Panc1 (cell line): ENCODE results near the gene SCGB2A2. TPM values are rescaled to one million over a fixed set of nuclear protein-coding genes. Genes with fewer than 3 reads are reported as not detected.
A peak's percentile ranks its signal among the peaks of the same experiment; 100 is the strongest.

Source experiments
- ATAC-seq: fragments of 200-7000 bp; cut with Tn5 transposase; 2 replicates; pipeline ENCODE4 v1.9.1; 2020; ENCODE audit warnings: mild to moderate bottlenecking, moderate library complexity
- Bru-seq: library from RNA; stranded (reverse); fragments of 400-500 nt; gene quantifications from one replicate; lab custom pipeline; 2021; lab: Mats Ljungman, UMichigan
- BruChase-seq, 2 experiments: library from RNA; stranded (reverse); fragments of 400-500 nt; gene quantifications; one replicate each; lab custom pipeline; 2021; lab: Mats Ljungman, UMichigan
- BruUV-seq: library from RNA; stranded (reverse); fragments of 400-500 nt; replicated peaks from 2 replicates; lab custom pipeline; 2021; lab: Mats Ljungman, UMichigan
- CTCF ChIA-PET: fragments of 300-600 bp; sonication (Branson Sonifier 250); formaldehyde crosslinking; loops from one replicate; lab custom pipeline; 2022; ENCODE audit warnings: antibody characterized with exemption; lab: Charles Lee
- POLR2A ChIA-PET: fragments of 300-600 bp; sonication (Branson Sonifier 250); formaldehyde crosslinking; loops from one replicate; lab custom pipeline; 2022; ENCODE audit warnings: antibody characterized with exemption; lab: Charles Lee
- DNase-seq: peaks from one replicate; pipeline ENCODE4 v3.0.0-alpha.2; 2010; ENCODE audit warnings: low read depth, low spot score
- H3K27ac ChIP-seq: 2 replicates; pipeline ENCODE4 v1.5.1; 2011; ENCODE audit warnings: mild to moderate bottlenecking, low read length, inconsistent platforms
- H3K27me3 ChIP-seq: fragments of 200-500 bp; sonication (Bioruptor generic); 2 replicates; pipeline ENCODE4 v1.6.0; 2014; ENCODE audit warnings: low read length, inconsistent platforms; ENCODE audit not compliant: control insufficient read depth, insufficient read depth
- H3K36me3 ChIP-seq: fragments of 200-500 bp; sonication (Bioruptor generic); 2 replicates; pipeline ENCODE4 v1.5.1; 2014; ENCODE audit warnings: inconsistent platforms, mild to moderate bottlenecking, low read length, moderate library complexity; ENCODE audit not compliant: control insufficient read depth, insufficient read depth
- H3K4me1 ChIP-seq: 2 replicates; pipeline ENCODE4 v1.5.1; 2011; ENCODE audit warnings: inconsistent platforms, mild to moderate bottlenecking, low read length, moderate library complexity; ENCODE audit not compliant: control insufficient read depth, insufficient read depth
- H3K4me3 ChIP-seq, 2 experiments: 2 replicates each; pipeline ENCODE4 v1.5.1; 2011 to 2012; ENCODE audit warnings: low read depth in 2 of 2, low read length in 2 of 2, mild to moderate bottlenecking in 2 of 2, inconsistent platforms in 1 of 2, moderate library complexity in 1 of 2
- H3K9me3 ChIP-seq: fragments of 200-500 bp; sonication (Bioruptor generic); 2 replicates; pipeline ENCODE4 v1.5.1; 2014; ENCODE audit warnings: low read depth, mild to moderate bottlenecking, inconsistent platforms, low read length, moderate library complexity; ENCODE audit not compliant: control insufficient read depth, insufficient read depth
- CTCF ChIP-seq: fragments of 450-650 bp; IDR thresholded peaks from 2 replicates; pipeline ENCODE4 v1.5.1; 2017; ENCODE audit warnings: mild to moderate bottlenecking
- POLR2AphosphoS5 ChIP-seq: IDR thresholded peaks from 2 replicates; pipeline ENCODE4 v1.6.1; 2012; ENCODE audit warnings: mild to moderate bottlenecking, low read depth, low read length, moderate library complexity
- REST ChIP-seq, 2 experiments: IDR thresholded peaks; 2 replicates each; pipeline ENCODE4 v1.6.1; 2011 to 2012; ENCODE audit warnings: low read depth in 2 of 2, control low read depth in 1 of 2, low read length in 1 of 2, mild to moderate bottlenecking in 1 of 2, moderate library complexity in 1 of 2; ENCODE audit not compliant: insufficient read depth in 1 of 2
- SIN3A ChIP-seq: IDR thresholded peaks from 2 replicates; pipeline ENCODE4 v1.6.1; 2012; ENCODE audit warnings: low read depth, mild to moderate bottlenecking, low read length, moderate library complexity, borderline replicate concordance; ENCODE audit not compliant: insufficient read depth
- TCF7L2 ChIP-seq: IDR thresholded peaks from 2 replicates; pipeline ENCODE4 v1.6.1; 2011; ENCODE audit warnings: mild to moderate bottlenecking, low read depth, low read length, inconsistent platforms
- in situ Hi-C: cut with HindIII; loops from 2 replicates; pipeline ENCODE4 v1.10.0; 2016; ENCODE audit warnings: low sequenced_read_pairs, low pct_unique_long_range_greater_than_20kb
- intact Hi-C: fragments of 100-400 bp; cut with micrococcal nuclease; formaldehyde crosslinking; loops from one replicate; pipeline ENCODE4 v1.10.0; 2022; ENCODE audit not compliant: unreplicated experiment
- long read RNA-seq: library from polyadenylated mRNA; unstranded; transcript quantifications from one replicate; pipeline ENCODE4 v2.0.0, GENCODE V29; 2021; ENCODE audit not compliant: unreplicated experiment
- polyA plus RNA-seq: library from polyadenylated mRNA; unstranded; fragments of >200 nt; gene quantifications from one replicate; pipeline ENCODE4 v1.2.1, GENCODE V29; 2012; ENCODE audit warnings: missing spikeins; ENCODE audit not compliant: insufficient read length
- total RNA-seq: library from RNA; stranded (reverse); gene quantifications from one replicate; pipeline ENCODE4 v1.2.1, GENCODE V29; 2021; ENCODE audit not compliant: unreplicated experiment

Gene SCGB2A2
- total RNA-seq (not detected), Bru-seq, nascent RNA (percentile 20 among the genes with signal in this experiment), BruChase-seq, experiment 1, labeled RNA remaining after a 2-hour chase (not detected), BruChase-seq, experiment 2, labeled RNA remaining after a 6-hour chase (not detected)
- not detected for polyA plus RNA-seq
- long read RNA-seq = 0 reads

- intact Hi-C loops (no loop called here), in situ Hi-C loops (no loop called here)
- 0 out of 2 replicates have a peak, but pooled peaks have one; percentile 68 for ATAC-seq
- H3K9me3 ChIP-seq = no peaks in the 10 kb centered on the region
- DNase-seq = no peak
- BruUV-seq = no TSS peak
- no peaks in the 10 kb centered on the region for H3K36me3 ChIP-seq
- H3K27ac ChIP-seq = no peak within 1 kb of the TSS
- H3K4me3 ChIP-seq = no peak within 1 kb of the TSS
- CTCF ChIA-PET = no interaction called here
- POLR2A ChIA-PET = no interaction called here
- H3K27me3 ChIP-seq = no peaks in the 10 kb centered on the region
- peak; percentile 60 for TF ChIP-seq CTCF
- TF ChIP-seq SIN3A = no peak
- no peaks in the 10 kb centered on the region for H3K4me1 ChIP-seq
Measured at GRCh38 chr11:62269654-62270278, at the start of gene SCGB2A2. TSS of gene SCGB2A2 (plus strand) at chr11:62270158. CDS start at chr11:62270217, 59 bp downstream.

- in situ Hi-C loops = loop anchor here (5.0 kb wide), 1 partner anchor 36 kb away; no protein-coding TSS in a partner anchor
- POLR2A ChIA-PET = no interaction called here
Measured at GRCh38 chr11:62221498-62221897, 48.5 kb upstream of the SCGB2A2 start.

More at GRCh38 chr11:62221498-62221897, 48.5 kb upstream of the SCGB2A2 start:
- CTCF ChIA-PET = no interaction called here
- no peak for ATAC-seq
- TF ChIP-seq TCF7L2 = no peak
- no peak for TF ChIP-seq SIN3A
- no peak for TF ChIP-seq REST (IDR thresholded peaks at IDR 0.05; ENCODE audit: insufficient read depth in 1 of 2, low read depth in 2 of 2, low read length in 1 of 2)
- TF ChIP-seq POLR2AphosphoS5 = no peak
- TF ChIP-seq CTCF = no peak
- Histone ChIP-seq H3K4me1 (no peaks in the 10 kb centered on the region), H3K9me3 (peaks cover 16% of the 10 kb centered on the region; the same call in 1 of the 2 replicates), H3K4me3 (no peak overlapping the region), H3K27me3 (no peaks in the 10 kb centered on the region), H3K27ac (no peak overlapping the region), H3K36me3 (no peaks in the 10 kb centered on the region)
- DNase-seq = no peak
- BruUV-seq = no TSS peak
- intact Hi-C loops = no loop called here
